Gastroesophageal sphincter (tissue), 4 donors: ENCODE results near the gene SPATS1. TPM values are rescaled to one million over a fixed set of nuclear protein-coding genes. Genes with fewer than 3 reads are reported as not detected.

ENCODE experiments used
- ATAC-seq: fragments of 150-250 bp; one replicate; pipeline ENCODE4 v1.9.1; 2016; ENCODE audit warnings: mild to moderate bottlenecking, moderate library complexity
- H3K27ac ChIP-seq, 4 donors: fragments of 200-600 bp; sonication (generic) in 3 of 4; 1 replicate in 3 of 4; 2 replicates in 1 of 4; pipeline ENCODE4 v1.5.1; 2016 to 2019
- H3K27me3 ChIP-seq: fragments of 200-600 bp; sonication (generic); one replicate; pipeline ENCODE4 v1.5.1; 2019
- H3K36me3 ChIP-seq, 2 donors: fragments of 200-600 bp; sonication (generic); one replicate each; pipeline ENCODE4 v1.5.1; 2019; ENCODE audit warnings: control low read depth in 1 of 2
- H3K4me1 ChIP-seq, 3 donors: fragments of 200-600 bp; sonication (generic); 1 replicate in 2 of 3; 2 replicates in 1 of 3; pipeline ENCODE4 v1.5.1; 2016 to 2019; ENCODE audit warnings: control low read depth in 2 of 3
- H3K4me3 ChIP-seq, 2 donors: fragments of 200-600 bp; sonication (generic); one replicate each; pipeline ENCODE4 v1.5.1; 2019; ENCODE audit warnings: mild to moderate bottlenecking in 1 of 2, moderate library complexity in 1 of 2
- H3K9me3 ChIP-seq, 3 donors: fragments of 200-600 bp; sonication (generic); one replicate each; pipeline ENCODE4 v1.5.1; 2017 to 2019; ENCODE audit warnings: control low read depth in 2 of 3
- CTCF ChIP-seq, 4 experiments: fragments of 200-600 bp in 2 of 4; fragments of 450-650 bp in 2 of 4; sonication (generic) in 1 of 4; IDR thresholded peaks; one replicate each; pipeline ENCODE4 v1.5.1; 2017 to 2019; ENCODE audit warnings: antibody characterized with exemption in 4 of 4, mild to moderate bottlenecking in 2 of 4, moderate library complexity in 2 of 4
- EP300 ChIP-seq: sonication (generic); formaldehyde crosslinking; IDR thresholded peaks from one replicate; pipeline ENCODE4 v1.6.1; 2017; ENCODE audit warnings: antibody characterized with exemption, mild to moderate bottlenecking
- POLR2A ChIP-seq, 2 donors: fragments of 450-650 bp; IDR thresholded peaks; one replicate each; pipeline ENCODE4 v1.6.1; 2017; ENCODE audit warnings: antibody characterized with exemption in 2 of 2, mild to moderate bottlenecking in 2 of 2, moderate library complexity in 1 of 2
- POLR2AphosphoS5 ChIP-seq: sonication (generic); formaldehyde crosslinking; IDR thresholded peaks from one replicate; pipeline ENCODE4 v1.6.1; 2017; ENCODE audit warnings: antibody characterized with exemption
- WGBS, 2 donors: methylation state at CpG; one replicate each; pipeline ENCODE4 v1.1.5; 2018; ENCODE audit warnings: low coverage in 1 of 2; 5-methylcytosine and 5-hydroxymethylcytosine counted together
- total RNA-seq, 4 donors: library from RNA; depleted of rRNA; stranded (reverse); fragments of >200 nt; gene quantifications; one replicate each; pipeline ENCODE4 v1.1.0, GENCODE V29; 2016

Gene SPATS1
- total RNA-seq, 4 donors from 2014 or later = not detected

- no peak for TF ChIP-seq POLR2A (IDR thresholded peaks at IDR 0.05)
- TF ChIP-seq POLR2AphosphoS5 = no peak
- TF ChIP-seq CTCF (IDR thresholded peaks at IDR 0.05) = no peak
- TF ChIP-seq EP300 = no peak
- no peak overlapping the region for H3K4me3 ChIP-seq
- 75 to 79% methylated on average over 2 to 4 of the region's 4 CpGs for WGBS, 2 donors
These were observed 13.2 kb downstream of the SPATS1 start for GRCh38 chr6:44355640-44356039.

GRCh38 chr6:44356487-44356886 is 14.0 kb downstream of the SPATS1 start:
- Histone ChIP-seq H3K4me3 (no peak overlapping the region), H3K9me3 (no peaks in the 10 kb centered on the region), H3K27ac (no peak overlapping the region), H3K4me1 (no peaks in the 10 kb centered on the region), H3K36me3 (no peaks in the 10 kb centered on the region), H3K27me3 (no peaks in the 10 kb centered on the region)
- TF ChIP-seq POLR2AphosphoS5 (no peak), CTCF (IDR thresholded peaks at IDR 0.05) (no peak), POLR2A (IDR thresholded peaks at IDR 0.05) (no peak), EP300 (no peak)
- 67 to 80% methylated on average over 1 of the region's 1 CpG for WGBS, 2 donors
- ATAC-seq = no peak

More at GRCh38 chr6:44355640-44356039, 13.2 kb downstream of the SPATS1 start:
- H3K36me3 ChIP-seq = no peaks in the 10 kb centered on the region
- no peaks in the 10 kb centered on the region for H3K9me3 ChIP-seq
- no peak overlapping the region for H3K27ac ChIP-seq
- H3K4me1 ChIP-seq = no peaks in the 10 kb centered on the region
- no peak for ATAC-seq
- no peaks in the 10 kb centered on the region for H3K27me3 ChIP-seq

- no peaks in the 10 kb centered on the region for H3K9me3 ChIP-seq
- H3K27me3 ChIP-seq = peaks cover 3% of the 10 kb centered on the region
- TF ChIP-seq POLR2A (IDR thresholded peaks at IDR 0.05) (no peak), CTCF (IDR thresholded peaks at IDR 0.05) (no peak), POLR2AphosphoS5 (no peak)
- no peak overlapping the region for H3K4me3 ChIP-seq
- WGBS, 2 donors = 68 to 91% methylated on average over 2 to 3 of the region's 3 CpGs
- ATAC-seq = no peak
- no peak overlapping the region for H3K27ac ChIP-seq
- no peaks in the 10 kb centered on the region for H3K4me1 ChIP-seq
- H3K36me3 ChIP-seq = no peaks in the 10 kb centered on the region
These were observed 17.5 kb downstream of the SPATS1 start for GRCh38 chr6:44359973-44360372.

DNA sequence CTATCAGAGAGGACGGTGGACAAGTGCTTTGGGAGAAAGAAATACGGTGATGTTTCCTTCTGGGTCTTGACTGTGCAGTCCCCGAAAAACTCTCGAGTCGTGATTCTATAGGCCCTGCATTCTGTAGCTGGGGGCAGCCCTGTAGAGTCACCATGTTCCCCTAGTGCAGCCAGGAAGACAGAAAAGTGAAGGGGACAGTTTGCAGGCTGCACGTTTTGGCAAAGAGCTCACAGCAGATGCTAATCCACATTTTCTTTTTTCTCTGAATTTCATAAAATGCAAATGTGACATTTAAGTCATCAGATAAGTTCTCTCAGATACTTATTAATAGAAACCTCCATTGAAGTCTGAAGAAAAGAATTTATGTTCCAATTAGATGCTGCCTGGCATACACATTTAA is 19.5 kb downstream of the SPATS1 start:
- H3K4me1 ChIP-seq = no peaks in the 10 kb centered on the region
- TF ChIP-seq POLR2A (IDR thresholded peaks at IDR 0.05) (no peak), EP300 (no peak), CTCF (IDR thresholded peaks at IDR 0.05) (no peak), POLR2AphosphoS5 (no peak)
- 67 to 74% methylated on average over 4 to 6 of the region's 6 CpGs for WGBS, 2 donors
- H3K27me3 ChIP-seq = peaks cover 3% of the 10 kb centered on the region
- H3K27ac ChIP-seq = no peak overlapping the region
- no peaks in the 10 kb centered on the region for H3K36me3 ChIP-seq
- ATAC-seq = no peak
- H3K4me3 ChIP-seq = no peak overlapping the region
- H3K9me3 ChIP-seq = no peaks in the 10 kb centered on the region

- peaks cover 3% of the 10 kb centered on the region for H3K27me3 ChIP-seq
- H3K4me1 ChIP-seq = no peaks in the 10 kb centered on the region
- no peak for TF ChIP-seq CTCF (IDR thresholded peaks at IDR 0.05)
- no peak for TF ChIP-seq POLR2A (IDR thresholded peaks at IDR 0.05)
- TF ChIP-seq POLR2AphosphoS5 = no peak
- TF ChIP-seq EP300 = no peak
- H3K9me3 ChIP-seq = no peaks in the 10 kb centered on the region
- H3K4me3 ChIP-seq = no peak overlapping the region
- H3K27ac ChIP-seq = no peak overlapping the region
- H3K36me3 ChIP-seq = no peaks in the 10 kb centered on the region
- 90 to 98% methylated on average over 2 to 3 of the region's 3 CpGs for WGBS, 2 donors
- no peak for ATAC-seq
These were observed 21.0 kb downstream of the SPATS1 start for GRCh38 chr6:44363377-44363926.
